Bronchial epithelial cell (primary cell): ENCODE measurements around the gene RPE. TPM values are rescaled to one million over a fixed set of nuclear protein-coding genes. Genes with fewer than 3 reads are reported as not detected.
A peak's percentile ranks its signal among the peaks of the same experiment; 100 is the strongest.

Experiments used
- DNase-seq: peaks from one replicate; pipeline ENCODE4 v3.0.0-alpha.2; 2010; ENCODE audit warnings: low read depth
- FAIRE-seq: peaks from 2 replicates; lab custom pipeline; 2011; peaks lifted over from hg19 to GRCh38; lab: Jason Lieb, UNC
- H3K27me3 ChIP-seq: 2 replicates; pipeline ENCODE4 v1.5.1; 2011; ENCODE audit warnings: low read length; ENCODE audit not compliant: control insufficient read depth, insufficient read depth
- H3K36me3 ChIP-seq: 2 replicates; pipeline ENCODE4 v1.5.1; 2011; ENCODE audit warnings: low read length; ENCODE audit not compliant: control insufficient read depth, insufficient read depth
- H3K4me3 ChIP-seq: 2 replicates; pipeline ENCODE4 v1.5.1; 2011; ENCODE audit warnings: mild to moderate bottlenecking, low read depth, low read length, control low read depth
- total RNA-seq: library from RNA; depleted of rRNA; stranded (reverse); fragments of >200 nt; gene quantifications from 2 replicates; pipeline ENCODE4 v1.2.1, GENCODE V29; 2014
- TF ChIP-seq, protein P1 (sequence below): IDR thresholded peaks from 2 replicates; pipeline ENCODE4 v1.5.1; 2011; ENCODE audit warnings: mild to moderate bottlenecking, moderate library complexity, low read length, control low read depth, inconsistent platforms; ENCODE audit not compliant: insufficient read depth, severe bottlenecking

RPE gene
- total RNA-seq, 1 donor from 2014 or later: 130 TPM

DNA sequence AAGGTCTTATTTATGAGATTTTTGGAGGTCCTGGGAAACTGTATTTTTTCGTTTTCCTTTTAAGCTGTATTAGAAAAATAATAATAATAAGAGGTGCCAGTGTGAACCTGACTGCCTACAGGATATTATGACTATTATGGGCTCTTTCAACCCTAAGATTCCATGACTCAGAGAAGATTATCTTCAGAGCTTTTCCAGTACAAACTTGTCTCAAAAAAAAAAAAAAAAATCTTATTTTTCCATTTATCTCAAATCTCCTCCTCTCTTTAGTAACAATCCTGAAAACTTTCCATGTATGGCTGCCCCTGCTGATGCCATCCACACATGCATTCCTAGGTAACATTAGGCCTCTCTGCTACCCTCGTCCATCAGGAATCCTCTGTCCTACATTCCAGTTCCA lies 36.7 kb upstream of the RPE start:
- H3K4me3 ChIP-seq: no peak overlapping the region
- DNase-seq (peak; percentile 79), FAIRE-seq (no peak)
- no peaks in the 10 kb centered on the region for H3K36me3 ChIP-seq
- TF ChIP-seq, protein P1, sequence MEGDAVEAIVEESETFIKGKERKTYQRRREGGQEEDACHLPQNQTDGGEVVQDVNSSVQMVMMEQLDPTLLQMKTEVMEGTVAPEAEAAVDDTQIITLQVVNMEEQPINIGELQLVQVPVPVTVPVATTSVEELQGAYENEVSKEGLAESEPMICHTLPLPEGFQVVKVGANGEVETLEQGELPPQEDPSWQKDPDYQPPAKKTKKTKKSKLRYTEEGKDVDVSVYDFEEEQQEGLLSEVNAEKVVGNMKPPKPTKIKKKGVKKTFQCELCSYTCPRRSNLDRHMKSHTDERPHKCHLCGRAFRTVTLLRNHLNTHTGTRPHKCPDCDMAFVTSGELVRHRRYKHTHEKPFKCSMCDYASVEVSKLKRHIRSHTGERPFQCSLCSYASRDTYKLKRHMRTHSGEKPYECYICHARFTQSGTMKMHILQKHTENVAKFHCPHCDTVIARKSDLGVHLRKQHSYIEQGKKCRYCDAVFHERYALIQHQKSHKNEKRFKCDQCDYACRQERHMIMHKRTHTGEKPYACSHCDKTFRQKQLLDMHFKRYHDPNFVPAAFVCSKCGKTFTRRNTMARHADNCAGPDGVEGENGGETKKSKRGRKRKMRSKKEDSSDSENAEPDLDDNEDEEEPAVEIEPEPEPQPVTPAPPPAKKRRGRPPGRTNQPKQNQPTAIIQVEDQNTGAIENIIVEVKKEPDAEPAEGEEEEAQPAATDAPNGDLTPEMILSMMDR: no peak
- H3K27me3 ChIP-seq: no peaks in the 10 kb centered on the region

DNA sequence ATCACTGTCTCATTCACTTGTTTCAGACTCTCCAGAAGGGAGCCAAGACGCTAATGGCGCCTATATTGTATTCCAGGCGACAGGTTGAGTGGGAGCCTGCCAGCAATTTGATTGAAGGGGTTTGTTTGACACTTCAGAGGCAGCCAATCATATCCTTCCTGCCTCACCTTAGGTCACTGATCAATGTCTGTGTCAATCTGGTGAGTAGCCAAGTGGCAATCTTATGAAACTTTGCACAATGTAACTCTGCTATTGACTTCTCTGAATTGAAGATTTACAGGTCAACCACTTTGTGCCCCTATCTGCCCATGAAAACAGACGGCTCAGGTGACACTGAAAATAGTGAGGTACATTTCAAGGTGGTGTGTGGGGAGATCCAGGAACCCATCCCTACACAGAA lies 32.7 kb upstream of the RPE start:
- no peaks in the 10 kb centered on the region for H3K27me3 ChIP-seq
- TF ChIP-seq, protein P1: no peak
- no peak for FAIRE-seq

DNA sequence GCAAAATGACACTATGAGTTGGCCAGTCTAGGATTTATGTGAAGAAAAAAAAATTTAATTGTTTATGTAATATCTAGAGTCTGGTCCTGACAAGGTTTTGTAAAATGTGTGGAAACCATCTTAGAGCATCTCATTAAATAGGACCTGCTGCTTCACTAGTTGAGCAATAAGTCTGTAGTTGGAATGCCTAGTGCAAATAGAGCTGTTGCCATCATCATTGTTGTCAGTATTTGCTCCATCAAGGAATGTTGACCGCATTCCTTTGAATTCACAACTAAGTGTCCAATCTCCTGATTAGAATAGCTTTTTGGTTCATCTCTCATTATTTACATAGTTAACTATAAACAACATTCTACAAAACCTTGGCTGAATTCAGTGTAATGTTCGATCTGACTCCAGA lies 32.2 kb upstream of the RPE start:
- no peaks in the 10 kb centered on the region for H3K27me3 ChIP-seq
- DNase-seq: no peak
- no peak overlapping the region for H3K4me3 ChIP-seq
- H3K36me3 ChIP-seq: no peaks in the 10 kb centered on the region
- FAIRE-seq: no peak
- TF ChIP-seq, protein P1: no peak

More for the DNA sequence above, 32.7 kb upstream of the RPE start:
- DNase-seq: no peak
- Histone ChIP-seq H3K36me3 (no peaks in the 10 kb centered on the region), H3K4me3 (no peak overlapping the region)

DNA sequence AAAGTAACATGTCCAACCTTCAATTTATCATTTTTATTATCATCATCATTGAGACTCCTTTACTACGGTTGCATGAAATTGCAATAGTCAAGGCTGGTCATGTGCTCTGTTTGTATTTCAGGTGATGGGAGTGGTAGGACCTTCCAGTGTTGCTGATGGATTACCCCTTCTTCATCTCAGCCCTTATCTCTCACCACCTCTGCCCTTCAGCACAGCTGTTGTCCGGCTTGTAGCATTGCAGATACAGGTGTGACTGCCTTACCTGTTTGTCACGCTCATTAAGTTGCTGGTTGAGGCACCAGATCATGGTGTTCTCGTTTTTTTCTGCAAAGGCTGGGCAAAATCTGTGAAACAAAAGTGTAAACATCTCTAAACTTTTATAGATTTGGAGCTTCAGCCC lies 31.7 kb upstream of the RPE start:
- DNase-seq (no peak), FAIRE-seq (no peak)
- Histone ChIP-seq H3K36me3 (no peaks in the 10 kb centered on the region), H3K27me3 (no peaks in the 10 kb centered on the region), H3K4me3 (no peak overlapping the region)
- TF ChIP-seq, protein P1: no peak

DNA sequence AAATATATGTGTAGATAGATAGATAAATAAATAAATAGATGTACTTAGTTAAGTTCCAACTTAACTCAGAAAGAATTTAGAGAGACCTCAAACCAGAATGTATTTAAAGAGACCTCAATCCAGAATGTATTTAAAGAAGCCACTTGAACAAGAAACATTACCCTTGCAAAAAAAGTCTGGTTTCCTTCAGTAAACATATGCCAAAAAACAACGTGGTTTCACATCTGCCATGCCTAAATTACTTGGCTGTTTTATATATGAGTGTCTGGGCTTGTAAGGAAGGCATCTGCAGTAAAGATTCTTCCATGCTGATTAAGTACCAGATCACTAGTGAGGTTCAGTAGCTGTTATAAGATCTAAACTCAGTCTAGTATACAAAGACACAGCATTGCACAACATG lies 29.1 kb upstream of the RPE start:
- peak; percentile 22 for DNase-seq
- TF ChIP-seq, protein P1: no peak
- H3K27me3 ChIP-seq: no peaks in the 10 kb centered on the region
- no peaks in the 10 kb centered on the region for H3K36me3 ChIP-seq
- H3K4me3 ChIP-seq: no peak overlapping the region
- no peak for FAIRE-seq

DNA sequence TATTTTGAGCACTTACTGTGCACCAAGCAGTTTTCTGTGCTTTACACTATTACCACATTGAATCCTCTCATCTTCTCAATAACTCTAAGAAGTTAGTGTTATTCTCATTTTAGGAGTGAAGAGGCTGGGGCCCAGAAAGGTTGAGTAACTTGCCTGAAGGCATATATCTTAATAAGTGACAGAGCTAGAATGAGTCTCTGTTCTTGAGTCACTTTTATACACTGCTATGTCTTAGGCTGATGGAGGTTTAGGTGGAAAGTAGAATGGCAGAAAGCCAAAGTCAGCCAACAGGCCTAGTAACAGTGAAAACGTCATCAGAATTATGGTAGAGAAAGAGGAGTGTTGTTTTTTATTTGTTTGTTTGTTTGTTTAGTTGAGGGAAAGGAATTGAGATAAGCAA lies 27.9 kb upstream of the RPE start:
- no peak for FAIRE-seq
- Histone ChIP-seq H3K4me3 (no peak overlapping the region), H3K36me3 (no peaks in the 10 kb centered on the region), H3K27me3 (no peaks in the 10 kb centered on the region)
- TF ChIP-seq, protein P1: no peak
- peak; percentile 83 for DNase-seq
